Breast epithelium (tissue), 4 donors: Measurements from ENCODE around the gene RPL4. TPM values are rescaled to one million over a fixed set of nuclear protein-coding genes. Genes with fewer than 3 reads are reported as not detected.

Experiments
- DNase-seq, 2 donors: peaks; one replicate each; pipeline ENCODE4 v3.0.0-alpha.2; 2019; ENCODE audit warnings: low spot score in 2 of 2
- H3K27ac ChIP-seq, 2 donors: fragments of 200-600 bp; sonication (generic) in 1 of 2; one replicate each; pipeline ENCODE4 v1.5.1; 2016 to 2019; ENCODE audit warnings: mild to moderate bottlenecking in 1 of 2
- H3K27me3 ChIP-seq, 2 donors: fragments of 200-600 bp; sonication (generic) in 1 of 2; one replicate each; pipeline versions ENCODE4 v1.5.1 to v1.6.0; 2017 to 2019; ENCODE audit warnings: control low read depth in 1 of 2, mild to moderate bottlenecking in 1 of 2
- H3K36me3 ChIP-seq: fragments of 200-600 bp; one replicate; pipeline ENCODE4 v1.5.1; 2019
- H3K4me1 ChIP-seq, 2 donors: fragments of 200-600 bp; sonication (generic); one replicate each; pipeline ENCODE4 v1.5.1; 2016 to 2019; ENCODE audit warnings: control low read depth in 1 of 2
- H3K4me3 ChIP-seq, 3 donors: fragments of 200-600 bp; sonication (generic); 1 replicate in 2 of 3; 2 replicates in 1 of 3; pipeline ENCODE4 v1.5.1; 2016 to 2019; ENCODE audit warnings: mild to moderate bottlenecking in 3 of 3, moderate library complexity in 2 of 3
- H3K9me3 ChIP-seq, 2 donors: fragments of 200-600 bp; sonication (generic) in 1 of 2; one replicate each; pipeline ENCODE4 v1.5.1; 2016 to 2019; ENCODE audit warnings: control low read depth in 1 of 2
- POLR2A ChIP-seq: fragments of 450-650 bp; IDR thresholded peaks from one replicate; pipeline ENCODE4 v1.6.1; 2016; ENCODE audit warnings: antibody characterized with exemption, mild to moderate bottlenecking, moderate library complexity
- POLR2AphosphoS5 ChIP-seq, 3 donors: sonication (generic); formaldehyde crosslinking; IDR thresholded peaks; one replicate each; pipeline ENCODE4 v1.6.1; 2017; ENCODE audit warnings: antibody characterized with exemption in 3 of 3
- intact Hi-C: fragments of 100-400 bp; cut with DNase I; formaldehyde crosslinking; loops from one replicate; pipeline ENCODE4 v1.15.1; 2023; ENCODE audit warnings: low total_unique reads
- total RNA-seq, 3 donors: library from RNA; depleted of rRNA; stranded (reverse); fragments of >200 nt; gene quantifications; one replicate each; pipeline ENCODE4 v1.1.0, GENCODE V29; 2016
- TF ChIP-seq, protein P1 (sequence below), 3 donors: fragments of 450-650 bp; IDR thresholded peaks; one replicate each; pipeline ENCODE4 v1.5.1; 2016 to 2017; ENCODE audit warnings: antibody characterized with exemption in 3 of 3, mild to moderate bottlenecking in 3 of 3, moderate library complexity in 3 of 3

The RPL4 gene
- total RNA-seq, 3 donors from 2014 or later = 3,770 to 3,861 (median 3,828) TPM

DNA sequence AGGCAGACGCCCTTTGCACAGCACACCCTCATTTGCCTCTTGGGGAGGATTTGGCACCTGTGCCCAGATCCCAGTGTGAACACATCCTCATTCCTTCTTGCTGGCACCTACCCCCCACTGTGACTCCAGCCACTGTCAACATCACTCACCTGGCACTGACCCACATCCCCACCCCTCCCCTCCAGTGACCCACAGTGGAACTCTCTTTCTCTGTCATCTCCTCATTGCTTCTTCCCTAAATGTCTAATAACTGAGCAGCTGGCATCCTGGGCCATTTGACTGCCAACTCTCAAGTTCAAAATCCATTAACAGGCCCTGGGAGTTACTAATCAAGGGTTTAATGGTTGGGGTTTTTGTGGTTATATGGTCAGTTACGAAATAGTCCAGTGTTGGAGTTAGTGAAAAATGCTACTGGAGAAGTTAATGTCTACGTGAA is 21.5 kb downstream of the RPL4 start:
- intact Hi-C loops = no loop called here
- no peaks in the 10 kb centered on the region for H3K4me1 ChIP-seq
- peak in 1 of 2 donors; percentile 78 for DNase-seq
- H3K27me3 ChIP-seq = no peaks in the 10 kb centered on the region
- H3K4me3 ChIP-seq = no peak overlapping the region
- peak overlapping the region in 1 of 2 donors; percentile 52 for H3K27ac ChIP-seq
- H3K9me3 ChIP-seq = no peaks in the 10 kb centered on the region
- no peaks in the 10 kb centered on the region for H3K36me3 ChIP-seq
- TF ChIP-seq POLR2AphosphoS5 (IDR thresholded peaks at IDR 0.05) = no peak
- no peak for TF ChIP-seq POLR2A
- TF ChIP-seq, protein P1, sequence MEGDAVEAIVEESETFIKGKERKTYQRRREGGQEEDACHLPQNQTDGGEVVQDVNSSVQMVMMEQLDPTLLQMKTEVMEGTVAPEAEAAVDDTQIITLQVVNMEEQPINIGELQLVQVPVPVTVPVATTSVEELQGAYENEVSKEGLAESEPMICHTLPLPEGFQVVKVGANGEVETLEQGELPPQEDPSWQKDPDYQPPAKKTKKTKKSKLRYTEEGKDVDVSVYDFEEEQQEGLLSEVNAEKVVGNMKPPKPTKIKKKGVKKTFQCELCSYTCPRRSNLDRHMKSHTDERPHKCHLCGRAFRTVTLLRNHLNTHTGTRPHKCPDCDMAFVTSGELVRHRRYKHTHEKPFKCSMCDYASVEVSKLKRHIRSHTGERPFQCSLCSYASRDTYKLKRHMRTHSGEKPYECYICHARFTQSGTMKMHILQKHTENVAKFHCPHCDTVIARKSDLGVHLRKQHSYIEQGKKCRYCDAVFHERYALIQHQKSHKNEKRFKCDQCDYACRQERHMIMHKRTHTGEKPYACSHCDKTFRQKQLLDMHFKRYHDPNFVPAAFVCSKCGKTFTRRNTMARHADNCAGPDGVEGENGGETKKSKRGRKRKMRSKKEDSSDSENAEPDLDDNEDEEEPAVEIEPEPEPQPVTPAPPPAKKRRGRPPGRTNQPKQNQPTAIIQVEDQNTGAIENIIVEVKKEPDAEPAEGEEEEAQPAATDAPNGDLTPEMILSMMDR (IDR thresholded peaks at IDR 0.05) = no peak

DNA sequence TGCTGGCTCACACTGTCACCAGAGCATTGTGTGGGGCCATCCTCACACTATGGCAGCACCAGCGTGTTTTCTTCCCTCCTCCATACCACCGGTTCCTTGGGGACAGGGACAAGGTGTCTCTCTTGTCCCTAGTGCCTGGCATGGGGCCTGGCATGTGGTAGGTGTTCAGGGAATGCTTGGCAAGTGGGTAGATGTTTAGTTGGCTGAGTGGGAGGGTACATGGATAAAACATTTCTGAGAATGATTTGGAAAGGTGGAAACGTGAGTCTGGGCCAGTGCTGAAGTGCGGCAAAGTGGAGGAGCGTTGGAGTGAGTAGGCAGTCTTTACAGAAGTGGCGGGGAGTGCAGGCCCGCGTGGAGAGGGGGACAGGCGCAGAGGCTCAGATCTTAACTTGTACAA is 22.1 kb downstream of the RPL4 start:
- H3K36me3 ChIP-seq = no peaks in the 10 kb centered on the region
- H3K27me3 ChIP-seq = no peaks in the 10 kb centered on the region
- DNase-seq = no peak
- no peak for TF ChIP-seq POLR2AphosphoS5 (IDR thresholded peaks at IDR 0.05)
- TF ChIP-seq POLR2A = no peak
- TF ChIP-seq, protein P1 (IDR thresholded peaks at IDR 0.05) = no peak
- no peaks in the 10 kb centered on the region for H3K4me1 ChIP-seq
- H3K27ac ChIP-seq = peak overlapping the region; percentile 13 to 52
- H3K4me3 ChIP-seq = no peak overlapping the region
- intact Hi-C loops = no loop called here
- no peaks in the 10 kb centered on the region for H3K9me3 ChIP-seq

DNA sequence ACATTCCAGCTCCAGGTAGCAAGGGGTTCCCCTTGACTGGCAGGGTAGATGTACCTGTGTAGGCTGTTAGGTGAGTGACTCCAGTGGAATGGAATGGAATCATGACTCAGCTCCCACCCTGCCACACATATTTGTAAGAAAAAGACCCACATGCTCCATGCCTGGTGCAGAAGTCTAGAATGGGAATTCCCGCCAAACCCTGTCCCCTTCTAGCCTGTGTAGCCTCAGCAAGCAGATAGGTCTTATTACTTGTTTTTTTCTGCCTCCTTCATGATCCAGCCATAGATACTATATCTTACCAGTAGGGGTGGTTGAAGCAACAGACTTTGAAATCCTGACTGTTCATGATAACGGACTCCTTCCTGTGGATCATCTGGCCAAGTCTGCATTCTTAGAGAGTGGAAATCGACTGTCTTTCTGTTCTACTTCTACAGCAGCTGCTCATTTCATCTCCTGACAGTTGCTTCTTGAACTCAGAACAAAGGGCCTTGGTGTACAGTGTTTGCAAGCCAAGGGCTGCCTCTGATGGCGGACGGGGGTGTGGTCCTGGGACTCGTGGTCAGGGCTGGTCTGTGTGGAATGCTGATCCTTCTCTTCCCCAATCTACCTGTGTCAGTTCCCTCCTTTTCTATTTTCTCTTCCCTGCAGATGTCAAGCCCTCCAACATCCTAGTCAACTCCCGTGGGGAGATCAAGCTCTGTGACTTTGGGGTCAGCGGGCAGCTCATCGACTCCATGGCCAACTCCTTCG is 23.4 kb downstream of the RPL4 start:
- TF ChIP-seq POLR2AphosphoS5 (IDR thresholded peaks at IDR 0.05) (no peak), POLR2A (no peak)
- TF ChIP-seq, protein P1 (IDR thresholded peaks at IDR 0.05) = no peak
- no peaks in the 10 kb centered on the region for H3K36me3 ChIP-seq
- DNase-seq = no peak
- H3K4me3 ChIP-seq = no peak overlapping the region
- H3K4me1 ChIP-seq = no peaks in the 10 kb centered on the region
- no peak overlapping the region for H3K27ac ChIP-seq
- intact Hi-C loops = no loop called here
- no peaks in the 10 kb centered on the region for H3K9me3 ChIP-seq
- no peaks in the 10 kb centered on the region for H3K27me3 ChIP-seq

DNA sequence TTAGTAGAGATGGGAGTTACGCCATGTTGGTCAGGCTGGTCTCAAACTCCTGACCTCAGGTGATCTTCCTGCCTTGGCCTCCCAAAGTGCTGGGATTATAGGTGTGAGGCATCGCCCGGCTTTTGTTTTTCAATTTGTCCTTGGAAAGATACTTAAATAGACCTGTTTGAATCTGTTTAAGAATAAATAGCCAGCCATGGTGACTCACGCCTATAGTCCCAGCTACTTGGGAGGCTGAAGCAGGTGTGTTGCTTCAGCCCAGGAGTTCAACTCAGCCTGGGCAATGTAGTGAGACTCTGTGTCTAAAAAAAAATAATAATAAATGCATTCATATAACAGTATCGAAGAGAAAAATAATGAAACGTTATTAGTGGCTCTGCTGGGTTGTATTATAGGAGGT is 24.4 kb downstream of the RPL4 start:
- no peak for DNase-seq
- Histone ChIP-seq H3K27ac (no peak overlapping the region), H3K4me3 (no peak overlapping the region), H3K36me3 (no peaks in the 10 kb centered on the region), H3K4me1 (no peaks in the 10 kb centered on the region), H3K27me3 (no peaks in the 10 kb centered on the region), H3K9me3 (no peaks in the 10 kb centered on the region)
- intact Hi-C loops = no loop called here
- no peak for TF ChIP-seq POLR2AphosphoS5 (IDR thresholded peaks at IDR 0.05)
- TF ChIP-seq, protein P1 (IDR thresholded peaks at IDR 0.05) = no peak
- no peak for TF ChIP-seq POLR2A

DNA sequence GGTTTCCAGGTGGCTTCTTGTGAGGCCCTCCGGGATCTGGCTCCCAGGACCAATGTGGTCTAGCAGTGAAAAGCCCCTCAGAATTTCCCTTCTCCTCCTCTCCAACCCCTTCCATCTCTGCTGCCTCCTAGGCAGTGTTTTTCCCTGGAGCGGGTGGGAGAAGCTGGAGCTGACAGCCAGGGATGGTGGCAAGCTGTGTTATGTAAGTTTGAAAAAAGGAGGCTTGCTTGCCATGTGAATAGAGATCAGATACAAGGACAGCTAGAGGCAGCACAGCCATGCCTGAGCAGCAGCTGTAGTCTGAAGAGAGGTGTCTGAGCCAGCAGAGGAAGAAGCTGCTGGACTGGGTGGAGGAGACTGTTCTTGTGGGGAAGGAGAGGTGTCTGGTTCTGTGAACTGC is 27.6 kb downstream of the RPL4 start:
- intact Hi-C loops = no loop called here

More for the DNA sequence above, 27.6 kb downstream of the RPL4 start:
- H3K4me1 ChIP-seq = no peaks in the 10 kb centered on the region
- H3K9me3 ChIP-seq = no peaks in the 10 kb centered on the region
- H3K36me3 ChIP-seq = no peaks in the 10 kb centered on the region
- H3K27ac ChIP-seq = no peak overlapping the region
- TF ChIP-seq POLR2A (no peak), POLR2AphosphoS5 (IDR thresholded peaks at IDR 0.05) (no peak)
- TF ChIP-seq, protein P1 (IDR thresholded peaks at IDR 0.05) = no peak
- H3K27me3 ChIP-seq = no peaks in the 10 kb centered on the region
- H3K4me3 ChIP-seq = no peak overlapping the region
- DNase-seq = no peak
